Liver (tissue), 9 donors: ENCODE measurements around the gene RFX7. TPM values are rescaled to one million over a fixed set of nuclear protein-coding genes. Genes with fewer than 3 reads are reported as not detected.

ENCODE experiments used
- DNase-seq: peaks from one replicate; pipeline ENCODE4 v3.0.0-alpha.2; 2017; ENCODE audit warnings: low spot score
- H3K27ac ChIP-seq, 2 donors: one replicate each; pipeline ENCODE4 v1.7.0; 2013; ENCODE audit warnings: inconsistent platforms in 2 of 2, low read length in 2 of 2, control low read depth in 1 of 2, low read depth in 1 of 2, mild to moderate bottlenecking in 1 of 2
- H3K27me3 ChIP-seq, 4 donors: one replicate each; pipeline versions ENCODE4 v1.6.1 to v1.7.0; 2013; ENCODE audit warnings: low read length in 3 of 4, inconsistent platforms in 1 of 4, mild to moderate bottlenecking in 1 of 4, moderate library complexity in 1 of 4; ENCODE audit not compliant: control insufficient read depth in 4 of 4, insufficient read depth in 4 of 4
- H3K36me3 ChIP-seq, 4 donors: one replicate each; pipeline versions ENCODE4 v1.6.1 to v1.7.0; 2013; ENCODE audit warnings: low read length in 3 of 4, mild to moderate bottlenecking in 3 of 4, low read depth in 1 of 4, moderate library complexity in 1 of 4; ENCODE audit not compliant: control insufficient read depth in 4 of 4, insufficient read depth in 3 of 4
- H3K4me1 ChIP-seq, 4 donors: one replicate each; pipeline versions ENCODE4 v1.6.1 to v1.7.0; 2013; ENCODE audit warnings: low read length in 3 of 4, mild to moderate bottlenecking in 3 of 4, moderate library complexity in 1 of 4; ENCODE audit not compliant: control insufficient read depth in 4 of 4, insufficient read depth in 4 of 4
- H3K4me3 ChIP-seq, 3 donors: one replicate each; pipeline versions ENCODE4 v1.6.1 to v1.7.0; 2013; ENCODE audit warnings: low read length in 3 of 3, control low read depth in 1 of 3, low read depth in 1 of 3, mild to moderate bottlenecking in 1 of 3
- H3K9ac ChIP-seq, 2 donors: one replicate each; pipeline ENCODE4 v1.7.0; 2013; ENCODE audit warnings: low read length in 2 of 2, mild to moderate bottlenecking in 2 of 2, moderate library complexity in 2 of 2, control low read depth in 1 of 2, low read depth in 1 of 2
- H3K9me3 ChIP-seq, 4 donors: one replicate each; pipeline versions ENCODE4 v1.6.1 to v1.7.0; 2013; ENCODE audit warnings: low read length in 3 of 4; ENCODE audit not compliant: control insufficient read depth in 4 of 4
- EGR1 ChIP-seq, 2 donors: IDR thresholded peaks; 2 replicates each; pipeline ENCODE4 v1.6.1; 2016 to 2018; ENCODE audit warnings: antibody characterized with exemption in 2 of 2, low read depth in 2 of 2
- FOXA1 ChIP-seq: IDR thresholded peaks from 2 replicates; pipeline ENCODE4 v1.6.1; 2016; ENCODE audit warnings: antibody characterized with exemption
- FOXA2 ChIP-seq: IDR thresholded peaks from 2 replicates; pipeline ENCODE4 v1.6.1; 2016; ENCODE audit warnings: antibody characterized with exemption
- GABPA ChIP-seq, 2 donors: IDR thresholded peaks in 1 of 2; conservative IDR thresholded peaks in 1 of 2; 2 replicates each; pipeline ENCODE4 v1.6.1; 2016; ENCODE audit warnings: antibody characterized with exemption in 2 of 2, mild to moderate bottlenecking in 1 of 2, moderate library complexity in 1 of 2
- HNF4A ChIP-seq, 2 donors: conservative IDR thresholded peaks; 2 replicates each; pipeline ENCODE4 v1.6.1; 2016; ENCODE audit warnings: antibody characterized with exemption in 2 of 2, mild to moderate bottlenecking in 2 of 2
- HNF4G ChIP-seq: IDR thresholded peaks from 2 replicates; pipeline ENCODE4 v1.6.1; 2016; ENCODE audit warnings: antibody characterized with exemption
- JUND ChIP-seq, 2 donors: IDR thresholded peaks; 2 replicates each; pipeline ENCODE4 v1.6.1; 2016; ENCODE audit warnings: antibody characterized with exemption in 2 of 2
- NR2F2 ChIP-seq: IDR thresholded peaks from 2 replicates; pipeline ENCODE4 v1.6.1; 2016; ENCODE audit warnings: antibody characterized with exemption
- RAD21 ChIP-seq, 2 donors: IDR thresholded peaks; 2 replicates each; pipeline ENCODE4 v1.6.1; 2016; ENCODE audit warnings: antibody characterized with exemption in 2 of 2, mild to moderate bottlenecking in 2 of 2
- RXRA ChIP-seq, 2 donors: IDR thresholded peaks; 2 replicates each; pipeline ENCODE4 v1.6.1; 2017 to 2018; ENCODE audit warnings: antibody characterized with exemption in 2 of 2, mild to moderate bottlenecking in 1 of 2
- SP1 ChIP-seq: IDR thresholded peaks from 2 replicates; pipeline ENCODE4 v1.6.1; 2018; ENCODE audit warnings: antibody characterized with exemption, mild to moderate bottlenecking
- TAF1 ChIP-seq: conservative IDR thresholded peaks from 2 replicates; pipeline ENCODE4 v1.6.1; 2016; ENCODE audit warnings: antibody characterized with exemption, mild to moderate bottlenecking
- YY1 ChIP-seq: IDR thresholded peaks from 2 replicates; pipeline ENCODE4 v1.6.1; 2016; ENCODE audit warnings: antibody characterized with exemption, mild to moderate bottlenecking
- WGBS: extraction: QIAGEN DNeasy Blood & Tissue Kit; methylation state at CpG from one replicate; pipeline ENCODE4 v1.1.7; 2013; 5-methylcytosine and 5-hydroxymethylcytosine counted together
- polyA plus RNA-seq, 2 donors: library from polyadenylated mRNA; stranded (reverse) in 1 of 2; unstranded in 1 of 2; fragments of 200-250 nt in 1 of 2; fragments of >200 nt in 1 of 2; fragmentation: Nextera tagmentation in 1 of 2; extraction: Ambion mirVana in 1 of 2; gene quantifications; one replicate each; pipeline versions ENCODE4 v1.2.1 to v1.2.3, GENCODE V29; 2013 to 2015
- total RNA-seq, 2 donors: library from RNA; depleted of rRNA; stranded (reverse); fragments of >200 nt; gene quantifications; one replicate each; pipeline ENCODE4 v1.2.3, GENCODE V29; 2014
- TF ChIP-seq, protein P1 (sequence below): fragments of 150-350 bp; IDR thresholded peaks from 2 replicates; pipeline ENCODE4 v1.5.1; 2017; ENCODE audit warnings: improper control_type of control experiment, low read depth, low read length; ENCODE audit not compliant: missing input control
- TF ChIP-seq, protein P2 (sequence below): IDR thresholded peaks from 2 replicates; pipeline ENCODE4 v1.6.1; 2016; ENCODE audit warnings: antibody characterized with exemption, mild to moderate bottlenecking
- TF ChIP-seq, protein P3 (sequence below): IDR thresholded peaks from 2 replicates; pipeline ENCODE4 v1.6.1; 2016; ENCODE audit warnings: antibody characterized with exemption
- TF ChIP-seq, protein P4 (sequence below): IDR thresholded peaks from 2 replicates; pipeline ENCODE4 v1.6.1; 2016; ENCODE audit warnings: antibody characterized with exemption
- TF ChIP-seq, protein P5 (sequence below): IDR thresholded peaks from 2 replicates; pipeline ENCODE4 v1.6.1; 2016; ENCODE audit warnings: antibody characterized with exemption
- donor health status: healthy.
- donor health status: healthy.
- donor health status: healthy.
- donor health status: healthy.
- donor health status: healthy.

Gene RFX7
- total and polyA plus RNA-seq, 4 donors: 1.3 to 4.2 (median 1.9) TPM

DNA sequence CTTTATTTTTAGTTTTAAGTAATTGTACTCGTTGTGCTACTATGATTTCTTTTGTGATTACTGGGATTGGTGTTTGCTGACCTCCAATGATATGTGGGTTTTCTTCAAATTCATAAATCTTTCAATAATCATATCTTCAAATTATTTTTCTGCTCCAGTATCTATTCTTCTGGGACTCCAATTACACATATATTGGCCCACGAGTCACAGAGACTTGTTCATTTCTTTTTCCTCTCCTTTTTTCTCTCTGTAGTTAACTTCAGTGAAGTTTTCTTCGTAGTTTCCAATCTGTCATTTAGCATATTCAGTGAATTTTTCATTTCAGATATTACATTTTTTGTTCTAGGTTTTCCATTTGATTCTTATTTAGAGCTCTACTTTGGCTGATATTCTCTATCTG, 21.4 kb downstream of the RFX7 start:
- 98% methylated on average over 3 of the region's 3 CpGs for WGBS
- no peaks in the 10 kb centered on the region for H3K27me3 ChIP-seq
- no peak for DNase-seq
- H3K4me3 ChIP-seq: no peak overlapping the region
- peaks cover 0 to 4% (median 0%) of the 10 kb centered on the region in 4 donors for H3K36me3 ChIP-seq
- TF ChIP-seq GABPA (IDR thresholded peaks at IDR 0.05 in 1 of 2, conservative IDR thresholded peaks at IDR 0.05 in 1 of 2) (no peak), FOXA1 (no peak), SP1 (no peak), RAD21 (IDR thresholded peaks at IDR 0.05) (no peak), YY1 (no peak), HNF4G (no peak), FOXA2 (no peak), HNF4A (conservative IDR thresholded peaks at IDR 0.05) (no peak), NR2F2 (no peak), TAF1 (no peak), RXRA (IDR thresholded peaks at IDR 0.05) (no peak), JUND (IDR thresholded peaks at IDR 0.05) (no peak), EGR1 (IDR thresholded peaks at IDR 0.05; ENCODE audit: low read depth in 2 of 2) (no peak)
- TF ChIP-seq, protein P1, sequence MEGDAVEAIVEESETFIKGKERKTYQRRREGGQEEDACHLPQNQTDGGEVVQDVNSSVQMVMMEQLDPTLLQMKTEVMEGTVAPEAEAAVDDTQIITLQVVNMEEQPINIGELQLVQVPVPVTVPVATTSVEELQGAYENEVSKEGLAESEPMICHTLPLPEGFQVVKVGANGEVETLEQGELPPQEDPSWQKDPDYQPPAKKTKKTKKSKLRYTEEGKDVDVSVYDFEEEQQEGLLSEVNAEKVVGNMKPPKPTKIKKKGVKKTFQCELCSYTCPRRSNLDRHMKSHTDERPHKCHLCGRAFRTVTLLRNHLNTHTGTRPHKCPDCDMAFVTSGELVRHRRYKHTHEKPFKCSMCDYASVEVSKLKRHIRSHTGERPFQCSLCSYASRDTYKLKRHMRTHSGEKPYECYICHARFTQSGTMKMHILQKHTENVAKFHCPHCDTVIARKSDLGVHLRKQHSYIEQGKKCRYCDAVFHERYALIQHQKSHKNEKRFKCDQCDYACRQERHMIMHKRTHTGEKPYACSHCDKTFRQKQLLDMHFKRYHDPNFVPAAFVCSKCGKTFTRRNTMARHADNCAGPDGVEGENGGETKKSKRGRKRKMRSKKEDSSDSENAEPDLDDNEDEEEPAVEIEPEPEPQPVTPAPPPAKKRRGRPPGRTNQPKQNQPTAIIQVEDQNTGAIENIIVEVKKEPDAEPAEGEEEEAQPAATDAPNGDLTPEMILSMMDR: no peak
- TF ChIP-seq, protein P2, sequence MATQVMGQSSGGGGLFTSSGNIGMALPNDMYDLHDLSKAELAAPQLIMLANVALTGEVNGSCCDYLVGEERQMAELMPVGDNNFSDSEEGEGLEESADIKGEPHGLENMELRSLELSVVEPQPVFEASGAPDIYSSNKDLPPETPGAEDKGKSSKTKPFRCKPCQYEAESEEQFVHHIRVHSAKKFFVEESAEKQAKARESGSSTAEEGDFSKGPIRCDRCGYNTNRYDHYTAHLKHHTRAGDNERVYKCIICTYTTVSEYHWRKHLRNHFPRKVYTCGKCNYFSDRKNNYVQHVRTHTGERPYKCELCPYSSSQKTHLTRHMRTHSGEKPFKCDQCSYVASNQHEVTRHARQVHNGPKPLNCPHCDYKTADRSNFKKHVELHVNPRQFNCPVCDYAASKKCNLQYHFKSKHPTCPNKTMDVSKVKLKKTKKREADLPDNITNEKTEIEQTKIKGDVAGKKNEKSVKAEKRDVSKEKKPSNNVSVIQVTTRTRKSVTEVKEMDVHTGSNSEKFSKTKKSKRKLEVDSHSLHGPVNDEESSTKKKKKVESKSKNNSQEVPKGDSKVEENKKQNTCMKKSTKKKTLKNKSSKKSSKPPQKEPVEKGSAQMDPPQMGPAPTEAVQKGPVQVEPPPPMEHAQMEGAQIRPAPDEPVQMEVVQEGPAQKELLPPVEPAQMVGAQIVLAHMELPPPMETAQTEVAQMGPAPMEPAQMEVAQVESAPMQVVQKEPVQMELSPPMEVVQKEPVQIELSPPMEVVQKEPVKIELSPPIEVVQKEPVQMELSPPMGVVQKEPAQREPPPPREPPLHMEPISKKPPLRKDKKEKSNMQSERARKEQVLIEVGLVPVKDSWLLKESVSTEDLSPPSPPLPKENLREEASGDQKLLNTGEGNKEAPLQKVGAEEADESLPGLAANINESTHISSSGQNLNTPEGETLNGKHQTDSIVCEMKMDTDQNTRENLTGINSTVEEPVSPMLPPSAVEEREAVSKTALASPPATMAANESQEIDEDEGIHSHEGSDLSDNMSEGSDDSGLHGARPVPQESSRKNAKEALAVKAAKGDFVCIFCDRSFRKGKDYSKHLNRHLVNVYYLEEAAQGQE: no peak
- TF ChIP-seq, protein P3, sequence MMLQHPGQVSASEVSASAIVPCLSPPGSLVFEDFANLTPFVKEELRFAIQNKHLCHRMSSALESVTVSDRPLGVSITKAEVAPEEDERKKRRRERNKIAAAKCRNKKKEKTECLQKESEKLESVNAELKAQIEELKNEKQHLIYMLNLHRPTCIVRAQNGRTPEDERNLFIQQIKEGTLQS: no peak
- TF ChIP-seq, protein P4, sequence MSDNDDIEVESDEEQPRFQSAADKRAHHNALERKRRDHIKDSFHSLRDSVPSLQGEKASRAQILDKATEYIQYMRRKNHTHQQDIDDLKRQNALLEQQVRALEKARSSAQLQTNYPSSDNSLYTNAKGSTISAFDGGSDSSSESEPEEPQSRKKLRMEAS: no peak
- TF ChIP-seq, protein P5, sequence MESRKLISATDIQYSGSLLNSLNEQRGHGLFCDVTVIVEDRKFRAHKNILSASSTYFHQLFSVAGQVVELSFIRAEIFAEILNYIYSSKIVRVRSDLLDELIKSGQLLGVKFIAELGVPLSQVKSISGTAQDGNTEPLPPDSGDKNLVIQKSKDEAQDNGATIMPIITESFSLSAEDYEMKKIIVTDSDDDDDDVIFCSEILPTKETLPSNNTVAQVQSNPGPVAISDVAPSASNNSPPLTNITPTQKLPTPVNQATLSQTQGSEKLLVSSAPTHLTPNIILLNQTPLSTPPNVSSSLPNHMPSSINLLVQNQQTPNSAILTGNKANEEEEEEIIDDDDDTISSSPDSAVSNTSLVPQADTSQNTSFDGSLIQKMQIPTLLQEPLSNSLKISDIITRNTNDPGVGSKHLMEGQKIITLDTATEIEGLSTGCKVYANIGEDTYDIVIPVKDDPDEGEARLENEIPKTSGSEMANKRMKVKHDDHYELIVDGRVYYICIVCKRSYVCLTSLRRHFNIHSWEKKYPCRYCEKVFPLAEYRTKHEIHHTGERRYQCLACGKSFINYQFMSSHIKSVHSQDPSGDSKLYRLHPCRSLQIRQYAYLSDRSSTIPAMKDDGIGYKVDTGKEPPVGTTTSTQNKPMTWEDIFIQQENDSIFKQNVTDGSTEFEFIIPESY: no peak
- no peak overlapping the region for H3K27ac ChIP-seq
- peaks cover 0 to 8% (median 1%) of the 10 kb centered on the region in 4 donors for H3K9me3 ChIP-seq
- no peak overlapping the region for H3K9ac ChIP-seq
- H3K4me1 ChIP-seq: no peaks in the 10 kb centered on the region
